GM18861 (cell line): ENCODE results near the gene KCNH6.
A peak's percentile ranks its signal among the peaks of the same experiment; 100 is the strongest.

ENCODE experiments used
- ATAC-seq: cut with Tn5 transposase; IDR thresholded peaks from one replicate; pipeline ENCODE4 v1.9.1; 2021; ENCODE audit not compliant: unreplicated experiment

Gene KCNH6

GRCh38 chr17:63549946-63550816 is 27.0 kb downstream of the KCNH6 start, which contains the start of gene DCAF7:
DCAF7 (plus strand) TSS chr17:63550477; CDS start chr17:63550678, 201 bp downstream.
- peak; percentile 92 for ATAC-seq

- ATAC-seq: no peak
Measured at GRCh38 chr17:63550817-63551639, 27.9 kb downstream of the KCNH6 start.

GRCh38 chr17:63552211-63552610 is 29.1 kb downstream of the KCNH6 start:
- ATAC-seq: no peak

GRCh38 chr17:63555500-63556156 is 32.5 kb downstream of the KCNH6 start:
- no peak for ATAC-seq

- ATAC-seq: no peak
Measured at GRCh38 chr17:63557416-63557815, 34.3 kb downstream of the KCNH6 start.

GRCh38 chr17:63558441-63558840 is 35.3 kb downstream of the KCNH6 start:
- no peak for ATAC-seq

GRCh38 chr17:63561819-63562218 is 38.7 kb downstream of the KCNH6 start:
- ATAC-seq: no peak

GRCh38 chr17:63563339-63563738 is 40.2 kb downstream of the KCNH6 start:
- no peak for ATAC-seq

- ATAC-seq: no peak
Measured at GRCh38 chr17:63564562-63564961, 41.4 kb downstream of the KCNH6 start.

- no peak for ATAC-seq
Measured at GRCh38 chr17:63567229-63567628, 44.1 kb downstream of the KCNH6 start.

GRCh38 chr17:63568563-63568962 is 45.4 kb downstream of the KCNH6 start:
- no peak for ATAC-seq

- no peak for ATAC-seq
Measured at GRCh38 chr17:63571632-63572310, 48.6 kb downstream of the KCNH6 start.

GRCh38 chr17:63573634-63574033 is 50.5 kb downstream of the KCNH6 start:
- ATAC-seq: no peak

- no peak for ATAC-seq
Measured at GRCh38 chr17:63578027-63578768, 55.0 kb downstream of the KCNH6 start.

GRCh38 chr17:63578769-63579111 is 55.6 kb downstream of the KCNH6 start:
- ATAC-seq: no peak

GRCh38 chr17:63579633-63580032 is 56.5 kb downstream of the KCNH6 start:
- no peak for ATAC-seq

GRCh38 chr17:63587770-63588169 is 64.6 kb downstream of the KCNH6 start:
- ATAC-seq: no peak

- ATAC-seq: no peak
Measured at GRCh38 chr17:63588797-63589196, 65.6 kb downstream of the KCNH6 start.

- no peak for ATAC-seq
Measured at GRCh38 chr17:63589646-63590045, 66.5 kb downstream of the KCNH6 start.

- ATAC-seq: no peak
Measured at GRCh38 chr17:63592797-63593196, 69.6 kb downstream of the KCNH6 start.
